ENCODE data around the gene CHP1. TPM values are rescaled to one million over a fixed set of nuclear protein-coding genes. Genes with fewer than 3 reads are reported as not detected.

CHP1 gene
- total RNA-seq, 1 experiment from 2014 or later = 97.7 TPM

DNA sequence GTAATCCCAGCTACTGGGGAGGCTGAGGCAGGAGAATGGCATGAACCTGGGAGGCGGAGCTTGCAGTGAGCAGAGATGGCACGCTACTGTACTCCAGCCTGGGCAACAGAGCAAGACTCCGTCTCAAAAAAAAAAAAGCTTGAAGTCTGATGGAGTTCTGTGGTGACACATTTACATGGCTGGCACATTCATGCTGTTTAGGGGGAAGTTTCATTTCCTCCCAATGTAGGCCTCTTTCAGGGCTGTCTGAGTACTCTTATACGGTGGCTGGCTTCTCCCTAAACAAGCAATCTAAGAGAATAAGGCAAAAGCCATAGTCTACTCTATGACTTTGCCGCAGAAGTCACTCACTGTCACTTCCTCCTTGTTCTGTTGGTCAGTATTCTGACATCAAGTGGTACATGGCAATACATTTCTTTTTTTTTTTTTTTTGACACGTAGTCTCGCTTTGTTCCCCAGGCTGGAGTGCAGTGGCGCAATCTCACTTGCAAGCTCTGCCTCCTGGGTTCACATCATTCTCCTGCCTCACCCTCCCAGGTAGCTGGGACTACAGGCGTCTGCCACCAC is 60.1 kb downstream of the CHP1 start:
- Histone ChIP-seq H4K8ac (replicated peaks; ENCODE audit: insufficient read length, low read depth, low read length) (no peak overlapping the region), H3K14ac (ENCODE audit: insufficient read depth, low read length) (no peak overlapping the region), H3K27ac (ENCODE audit: insufficient read length, low read depth, low read length) (no peak overlapping the region), H3K4ac (ENCODE audit: low read depth, low read length) (no peak overlapping the region), H4K20me1 (ENCODE audit: control insufficient read depth, insufficient read depth, insufficient read length) (no peaks in the 10 kb centered on the region), H3T11ph (ENCODE audit: low read length) (no peak overlapping the region), H2BK12ac (ENCODE audit: insufficient read length, low read depth, low read length) (no peak overlapping the region), H3K9ac (ENCODE audit: extremely low read depth, insufficient read length, low read length) (no peak overlapping the region), H2BK20ac (ENCODE audit: low read depth, low read length, poor library complexity, severe bottlenecking) (no peak overlapping the region), H2AFZ (ENCODE audit: low read length) (no peak overlapping the region), H3K79me2 (ENCODE audit: insufficient read depth, low read length) (no peaks in the 10 kb centered on the region; the same call in none of the 2 replicates), H3K4me2 (ENCODE audit: insufficient read depth, insufficient read length, low read length) (no peak overlapping the region), H3K4me1 (ENCODE audit: insufficient read depth, low read length) (peaks cover 2% of the 10 kb centered on the region; the same call in 1 of the 2 replicates), H2BK5ac (ENCODE audit: insufficient read length, low read length) (no peak overlapping the region), H3K9me3 (ENCODE audit: control insufficient read depth, low read depth, low read length) (no peaks in the 10 kb centered on the region), H3K56ac (ENCODE audit: insufficient read length, low read depth, low read length) (no peak overlapping the region), H2BK15ac (ENCODE audit: low read depth, low read length) (no peak overlapping the region), H2AK5ac (ENCODE audit: insufficient read length, low read length) (no peak overlapping the region), H3K79me1 (ENCODE audit: insufficient read depth, low read depth, low read length, poor library complexity, severe bottlenecking) (peaks cover 13% of the 10 kb centered on the region), H3K18ac (ENCODE audit: insufficient read length, low read depth, low read length) (no peak overlapping the region), H4K5ac (ENCODE audit: insufficient read length, low read depth, low read length) (no peak overlapping the region), H2BK120ac (ENCODE audit: low read depth, low read length, poor library complexity, severe bottlenecking) (no peak overlapping the region), H3K23me2 (ENCODE audit: insufficient read length, low read depth, low read length, poor library complexity, severe bottlenecking) (no peaks in the 10 kb centered on the region), H4K91ac (ENCODE audit: insufficient read length, low read depth, low read length) (no peak overlapping the region), H3K27me3 (ENCODE audit: insufficient read depth, low read length) (no peaks in the 10 kb centered on the region), H3K23ac (ENCODE audit: insufficient read length, low read depth, low read length) (no peak overlapping the region)
- H3K27ac Mint-ChIP-seq = no peak overlapping the region; a peak in 2 of 7 replicates
- peaks cover 0 to 3% of the 10 kb centered on the region in 2 experiments; a peak in 2 of 4 replicates for H3K4me1 Mint-ChIP-seq
- H3K9me3 Mint-ChIP-seq = no peaks in the 10 kb centered on the region
- TF ChIP-seq CTCF (conservative IDR thresholded peaks at IDR 0.05) = no peak
- H3K27me3 Mint-ChIP-seq (ENCODE audit: low read depth) = no peaks in the 10 kb centered on the region
- H3K4me3 Mint-ChIP-seq = no peak overlapping the region
- H3K36me3 Mint-ChIP-seq (ENCODE audit: insufficient read depth in 1 of 3, low read depth in 3 of 3) = peaks cover 35 to 65% (median 55%) of the 10 kb centered on the region in 3 experiments
- WGBS (ENCODE audit: extremely low coverage, insufficient read length, low lambda C conversion rate) = no CpG with 5 or more reads among the region's 9 CpGs
- DNase-seq = no peak
